Lower leg skin (tissue), 4 donors: ENCODE data around the gene RPL11. TPM values are rescaled to one million over a fixed set of nuclear protein-coding genes. Genes with fewer than 3 reads are reported as not detected.
A peak's percentile ranks its signal among the peaks of the same experiment; 100 is the strongest.
"Not testable (repeated sequence)": the region's sequence is repeated elsewhere in the genome, so short reads cannot be mapped to it uniquely, and the experiment has no call there.

ENCODE experiments used
- DNase-seq, 2 donors: peaks; one replicate each; pipeline ENCODE4 v3.0.0-alpha.2; 2019; ENCODE audit warnings: low spot score in 2 of 2
- H3K4me3 ChIP-seq: fragments of 200-600 bp; sonication (generic); 2 replicates; pipeline ENCODE4 v1.5.1; 2017; ENCODE audit warnings: mild to moderate bottlenecking, low read depth; ENCODE audit not compliant: poor library complexity, severe bottlenecking
- CTCF ChIP-seq, 3 donors: fragments of 450-650 bp; IDR thresholded peaks; one replicate each; pipeline ENCODE4 v1.5.1; 2016; ENCODE audit warnings: antibody characterized with exemption in 3 of 3, mild to moderate bottlenecking in 3 of 3, moderate library complexity in 2 of 3
- POLR2A ChIP-seq, 2 donors: fragments of 450-650 bp; IDR thresholded peaks; one replicate each; pipeline ENCODE4 v1.6.1; 2016 to 2017; ENCODE audit warnings: antibody characterized with exemption in 2 of 2, mild to moderate bottlenecking in 1 of 2, moderate library complexity in 1 of 2
- WGBS, 2 donors: methylation state at CpG; one replicate each; pipeline ENCODE4 v1.1.5; 2018; 5-methylcytosine and 5-hydroxymethylcytosine counted together
- intact Hi-C: fragments of 100-400 bp; cut with DNase I; formaldehyde crosslinking; loops from one replicate; pipeline ENCODE4 v1.15.0; 2023; ENCODE audit warnings: low total_unique reads
- total RNA-seq, 4 donors: library from RNA; depleted of rRNA; stranded (reverse); fragments of >200 nt; gene quantifications; one replicate each; pipeline ENCODE4 v1.1.0, GENCODE V29; 2016

RPL11 gene
- total RNA-seq, 4 donors from 2014 or later, result 1,119 to 1,710 (median 1,561) TPM

GRCh38 chr1:23727362-23727811 lies 35.8 kb downstream of the RPL11 start:
- TF ChIP-seq POLR2A (IDR thresholded peaks at IDR 0.05), result no peak
- TF ChIP-seq CTCF (IDR thresholded peaks at IDR 0.05), result no peak
- WGBS, 2 donors, result 73 to 82% methylated on average over 9 of the region's 9 CpGs
- intact Hi-C loops, result no loop called here
- H3K4me3 ChIP-seq, result no peak overlapping the region
- peak; percentile 47 to 91 for DNase-seq

DNA sequence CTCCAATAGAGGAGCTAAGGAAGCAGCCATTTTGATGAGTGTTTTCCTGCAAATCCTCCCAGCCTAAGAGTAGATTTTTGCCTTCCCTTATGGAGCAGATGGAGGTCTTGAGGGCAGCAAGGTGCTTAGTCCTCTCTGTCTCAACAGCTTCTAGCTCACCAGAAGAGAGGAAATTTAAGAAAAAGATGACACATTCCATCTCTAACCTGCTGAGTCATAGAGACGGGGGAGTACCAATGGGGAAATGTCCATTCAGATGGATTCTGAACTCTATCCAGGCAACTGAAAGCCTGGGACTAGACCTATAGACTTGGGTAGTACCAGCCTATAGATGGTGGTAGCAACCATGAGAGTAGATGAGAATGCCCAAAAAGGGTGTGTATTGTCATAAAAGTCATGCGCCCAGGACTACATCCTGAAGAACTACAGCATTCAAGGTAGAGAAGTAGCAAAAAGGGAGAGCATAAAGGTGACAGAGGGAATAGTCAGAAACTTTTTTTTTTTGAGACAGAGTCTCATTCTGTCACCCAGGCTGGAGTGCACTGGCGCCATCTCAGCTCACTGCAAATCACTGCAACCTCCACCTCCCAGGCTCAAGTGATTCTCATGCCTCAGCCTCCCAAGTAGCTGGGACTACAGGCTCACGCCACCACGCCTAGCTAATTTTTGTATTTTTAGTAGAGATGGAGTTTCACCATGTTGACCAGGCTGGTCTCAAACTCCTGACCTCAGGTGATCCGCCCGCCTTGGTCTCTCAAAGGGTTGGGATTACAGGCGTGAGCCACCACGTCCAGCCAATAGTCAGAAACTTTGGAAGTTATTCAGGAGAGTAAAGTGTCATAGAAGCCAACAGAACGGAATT lies 41.0 kb downstream of the RPL11 start:
- WGBS, 2 donors, result 95 to 96% methylated on average over 10 of the region's 10 CpGs
- no peak overlapping the region for H3K4me3 ChIP-seq
- TF ChIP-seq POLR2A (IDR thresholded peaks at IDR 0.05) (no peak), CTCF (IDR thresholded peaks at IDR 0.05) (no peak)
- intact Hi-C loops, result no loop called here
- DNase-seq, result peak in 1 of 2 donors; percentile 37

GRCh38 chr1:23733281-23733680 lies 41.7 kb downstream of the RPL11 start:
- WGBS, 2 donors, result 94 to 96% methylated on average over 5 of the region's 5 CpGs
- intact Hi-C loops, DNase-seq, H3K4me3 ChIP-seq: not testable (repeated sequence)

DNA sequence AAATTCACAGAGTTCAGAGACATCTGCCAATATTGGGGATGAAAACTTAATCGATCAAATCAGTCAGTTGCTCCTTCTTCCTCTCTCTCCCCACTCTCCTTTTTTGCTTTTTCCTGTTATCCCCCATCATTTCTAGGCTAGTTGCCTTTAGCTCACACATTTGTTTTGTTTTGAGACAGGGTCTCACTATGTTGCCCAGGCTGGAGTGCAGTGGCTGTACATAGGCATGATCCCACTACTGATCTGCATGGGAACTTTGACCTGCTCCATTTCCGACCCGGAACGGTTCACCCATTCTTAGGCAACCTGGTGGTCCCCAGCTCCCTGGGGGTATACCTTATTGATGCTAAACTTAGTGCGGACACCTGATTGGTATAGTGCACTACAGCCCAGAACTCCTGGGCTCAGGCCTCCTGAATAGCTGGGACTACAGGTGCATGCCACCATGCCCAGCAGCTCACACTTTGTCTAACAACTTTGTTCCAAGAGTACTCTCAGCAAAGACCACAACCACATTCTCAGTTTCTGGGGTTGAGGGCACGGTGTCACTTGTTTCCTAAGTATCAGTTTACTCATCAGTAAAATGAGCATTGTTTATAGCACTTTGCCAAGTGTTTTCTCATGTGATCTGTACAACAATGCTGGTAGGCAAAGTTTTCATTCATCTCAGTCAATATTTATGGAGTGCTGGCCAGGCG lies 45.0 kb downstream of the RPL11 start:
- no peak overlapping the region for H3K4me3 ChIP-seq
- no peak for DNase-seq
- TF ChIP-seq POLR2A (IDR thresholded peaks at IDR 0.05), result no peak
- TF ChIP-seq CTCF (IDR thresholded peaks at IDR 0.05), result no peak
- 89 to 94% methylated on average over 7 of the region's 7 CpGs for WGBS, 2 donors
- intact Hi-C loops, result no loop called here

- WGBS, 2 donors, result 64 to 74% methylated on average over 5 of the region's 5 CpGs
- DNase-seq, result peak in 1 of 2 donors; percentile 18
- intact Hi-C loops, result no loop called here
- H3K4me3 ChIP-seq, result no peak overlapping the region
- no peak for TF ChIP-seq POLR2A (IDR thresholded peaks at IDR 0.05)
- no peak for TF ChIP-seq CTCF (IDR thresholded peaks at IDR 0.05)
Observed at GRCh38 chr1:23741609-23742008, 50.0 kb downstream of the RPL11 start.

DNA sequence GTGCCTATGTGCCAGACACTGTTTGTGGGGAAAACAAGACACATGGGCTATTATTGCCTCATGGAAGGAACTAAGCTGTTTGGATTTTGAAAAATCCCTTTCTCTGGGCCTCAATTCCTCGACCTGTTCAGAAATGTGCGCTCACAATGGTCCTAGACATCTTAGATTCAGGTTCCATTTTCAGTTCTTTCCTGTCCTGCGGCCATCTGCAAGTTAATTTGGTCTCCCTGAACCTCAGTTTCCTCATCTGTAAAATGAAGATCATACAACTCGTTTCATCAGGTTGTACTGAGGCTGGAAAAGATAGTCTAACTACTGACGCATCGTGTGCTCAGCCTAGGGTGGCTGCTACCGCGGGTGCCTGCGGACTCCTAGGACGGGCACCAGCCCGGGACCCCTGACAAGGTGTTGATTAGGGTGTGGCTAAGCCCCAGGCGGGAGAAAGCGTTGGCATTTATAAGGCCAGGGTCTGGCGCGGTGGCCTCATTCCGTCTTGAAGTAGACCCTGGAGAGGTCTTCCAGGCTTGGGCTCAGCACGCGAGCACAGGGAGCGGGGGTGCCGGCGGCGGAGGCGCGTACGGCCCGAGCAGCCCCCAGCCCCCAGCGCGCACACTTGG lies 51.2 kb downstream of the RPL11 start:
- no peak for TF ChIP-seq POLR2A (IDR thresholded peaks at IDR 0.05)
- TF ChIP-seq CTCF (IDR thresholded peaks at IDR 0.05), result no peak
- peak in 1 of 2 donors; percentile 86 for DNase-seq
- 9 to 17% methylated on average over 17 to 21 of the region's 28 CpGs for WGBS, 2 donors
- peak overlapping the region; percentile 74 for H3K4me3 ChIP-seq
- intact Hi-C loops, result no loop called here
